Measurements from ENCODE around the gene RPS26. TPM values are rescaled to one million over a fixed set of nuclear protein-coding genes. Genes with fewer than 3 reads are reported as not detected.
A peak's percentile ranks its signal among the peaks of the same experiment; 100 is the strongest.

Gene RPS26
- total and polyA plus RNA-seq, 2 of the 13 experiments (the other 11 are each of a cell fraction or from before 2014, with no cell fraction given), result 150 to 421 TPM

GRCh38 chr12:56081393-56082347, 40.0 kb downstream of the RPS26 start (continued):
- TF ChIP-seq ZNF276 (CRISPR knock-in tag; IDR thresholded peaks at IDR 0.05; ENCODE audit: low read depth) (peak; percentile 93; the same call in 1 of the 2 replicates), ZNF350 (CRISPR knock-in tag; IDR thresholded peaks at IDR 0.05; ENCODE audit: borderline replicate concordance, low read depth) (peak; percentile 92), ZNF75D (CRISPR knock-in tag; IDR thresholded peaks at IDR 0.05; ENCODE audit: borderline replicate concordance) (no peak), TGIF2 (CRISPR knock-in tag; IDR thresholded peaks at IDR 0.05) (peak; percentile 84; the same call in 1 of the 2 replicates), ETS1 (CRISPR knock-in tag; IDR thresholded peaks at IDR 0.05) (no peak), ZNF512 (CRISPR knock-in tag; IDR thresholded peaks at IDR 0.05) (no peak), SNRNP70 (IDR thresholded peaks at IDR 0.05; ENCODE audit: low read depth, low read length) (no peak), ZNF280B (CRISPR knock-in tag; IDR thresholded peaks at IDR 0.05; ENCODE audit: borderline replicate concordance) (no peak), ZNF883 (CRISPR knock-in tag; IDR thresholded peaks at IDR 0.05; ENCODE audit: not compliant biosample characterization) (no peak), NR2C2 (CRISPR knock-in tag; IDR thresholded peaks at IDR 0.05; ENCODE audit: borderline replicate concordance) (peak; percentile 95), FOXP1 (IDR thresholded peaks at IDR 0.05) (peak; percentile 55; the same call in 1 of the 2 replicates), FOXP1 (CRISPR knock-in tag; IDR thresholded peaks at IDR 0.05) (peak; percentile 98), ZSCAN30 (CRISPR knock-in tag; IDR thresholded peaks at IDR 0.05) (no peak), ZNF660 (CRISPR knock-in tag; IDR thresholded peaks at IDR 0.05; ENCODE audit: borderline replicate concordance, low read depth) (no peak), KDM2A (CRISPR knock-in tag; IDR thresholded peaks at IDR 0.05; ENCODE audit: borderline replicate concordance, low read depth) (peak; percentile 44; the same call in 1 of the 2 replicates), ZNF800 (CRISPR knock-in tag; IDR thresholded peaks at IDR 0.05) (peak; percentile 53; the same call in 1 of the 2 replicates), DR1 (CRISPR knock-in tag; IDR thresholded peaks at IDR 0.05) (peak; percentile 63), ZBTB20 (CRISPR knock-in tag; IDR thresholded peaks at IDR 0.05; ENCODE audit: borderline replicate concordance, low read depth) (peak; percentile 99; the same call in 1 of the 2 replicates)
